OCI-LY7 (cell line): ENCODE data around the gene GNAQ.
"Not testable (repeated sequence)": the region's sequence is repeated elsewhere in the genome, so short reads cannot be mapped to it uniquely, and the experiment has no call there.

Experiments used
- EZH2phosphoT487 ChIP-seq: fragments of 200-600 bp; sonication (generic); IDR thresholded peaks from 2 replicates; pipeline ENCODE4 v1.6.1; 2018; ENCODE audit warnings: low read depth, borderline replicate concordance, mild to moderate bottlenecking, mixed run types, antibody characterized with exemption, low read length, moderate library complexity, mixed read lengths
- TF ChIP-seq, protein P1 (sequence below): fragments of 200-600 bp; sonication (generic); conservative IDR thresholded peaks from 2 replicates; pipeline ENCODE4 v1.5.1; 2014; ENCODE audit warnings: mild to moderate bottlenecking, antibody characterized with exemption, low read length, moderate library complexity, mixed read lengths

DNA sequence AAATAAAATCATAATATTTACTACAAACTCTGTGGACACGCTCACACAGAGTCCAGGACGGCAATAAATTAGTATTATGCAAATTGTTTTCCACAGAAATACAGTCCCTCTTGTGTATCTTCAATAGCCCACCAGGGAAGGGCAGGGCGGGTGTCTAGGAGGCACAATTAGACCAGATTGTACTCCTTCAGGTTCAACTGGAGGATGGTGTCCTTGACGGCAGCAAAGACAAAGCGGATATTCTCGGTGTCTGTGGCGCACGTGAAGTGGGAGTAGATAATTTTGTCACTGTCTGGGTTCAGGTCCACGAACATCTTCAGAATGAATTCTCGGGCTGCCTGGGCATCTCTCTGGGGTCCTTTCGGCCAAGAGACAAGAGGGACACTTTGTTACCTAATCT lies 310.5 kb downstream of the GNAQ start:
- TF ChIP-seq, protein P1, sequence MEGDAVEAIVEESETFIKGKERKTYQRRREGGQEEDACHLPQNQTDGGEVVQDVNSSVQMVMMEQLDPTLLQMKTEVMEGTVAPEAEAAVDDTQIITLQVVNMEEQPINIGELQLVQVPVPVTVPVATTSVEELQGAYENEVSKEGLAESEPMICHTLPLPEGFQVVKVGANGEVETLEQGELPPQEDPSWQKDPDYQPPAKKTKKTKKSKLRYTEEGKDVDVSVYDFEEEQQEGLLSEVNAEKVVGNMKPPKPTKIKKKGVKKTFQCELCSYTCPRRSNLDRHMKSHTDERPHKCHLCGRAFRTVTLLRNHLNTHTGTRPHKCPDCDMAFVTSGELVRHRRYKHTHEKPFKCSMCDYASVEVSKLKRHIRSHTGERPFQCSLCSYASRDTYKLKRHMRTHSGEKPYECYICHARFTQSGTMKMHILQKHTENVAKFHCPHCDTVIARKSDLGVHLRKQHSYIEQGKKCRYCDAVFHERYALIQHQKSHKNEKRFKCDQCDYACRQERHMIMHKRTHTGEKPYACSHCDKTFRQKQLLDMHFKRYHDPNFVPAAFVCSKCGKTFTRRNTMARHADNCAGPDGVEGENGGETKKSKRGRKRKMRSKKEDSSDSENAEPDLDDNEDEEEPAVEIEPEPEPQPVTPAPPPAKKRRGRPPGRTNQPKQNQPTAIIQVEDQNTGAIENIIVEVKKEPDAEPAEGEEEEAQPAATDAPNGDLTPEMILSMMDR: not testable (repeated sequence)
- not testable (repeated sequence) for TF ChIP-seq EZH2phosphoT487
